SW 1271 (cell line): ENCODE measurements around the gene SERTAD2.

Experiments used
- DNase-seq, 2 experiments: peaks; one replicate each; lab custom pipeline; 2025; lab: John Stamatoyannopoulos, UW

SERTAD2 gene

GRCh38 chr2:64627860-64628841 is 25.6 kb downstream of the SERTAD2 start:
- no peak for DNase-seq

DNA sequence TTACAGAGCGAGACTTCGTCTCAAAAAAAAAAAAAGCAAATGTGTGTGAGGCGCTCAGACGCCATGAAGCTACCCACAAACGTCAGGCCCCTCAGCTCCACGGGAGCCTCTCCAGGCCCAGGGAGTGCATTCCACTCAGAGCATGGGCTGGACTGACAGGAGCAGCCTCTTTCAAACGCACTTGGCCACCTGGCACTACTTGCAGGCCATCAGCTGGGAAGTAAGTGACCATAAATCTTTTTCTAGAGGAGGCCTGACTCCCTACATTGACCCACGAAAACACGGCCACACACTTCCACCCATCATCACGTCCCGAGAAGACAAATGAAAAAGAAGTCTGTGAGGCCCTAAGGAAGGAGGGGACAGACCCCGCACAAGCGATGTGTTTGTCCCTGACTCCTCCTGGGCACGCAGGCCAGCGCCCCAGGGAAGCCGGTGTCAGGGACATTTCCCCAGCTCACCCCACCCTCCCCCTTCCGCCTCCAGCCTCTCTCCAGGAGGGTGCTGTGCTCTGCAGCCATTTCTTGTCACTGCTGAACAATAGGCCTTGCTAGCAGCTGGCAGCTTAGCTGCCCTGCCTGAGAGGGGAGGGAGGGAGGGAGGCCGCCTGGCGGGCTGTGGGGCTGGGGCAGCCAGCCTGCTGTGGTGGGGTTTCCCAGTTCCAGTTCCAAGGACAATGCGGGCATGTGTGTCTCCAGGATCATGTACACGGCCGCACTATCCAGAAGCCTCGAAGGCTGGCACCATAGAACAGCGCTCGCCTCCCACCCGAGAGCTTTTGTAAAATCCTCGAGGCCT is 26.6 kb downstream of the SERTAD2 start:
- no peak for DNase-seq

GRCh38 chr2:64626146-64626809 is 27.4 kb downstream of the SERTAD2 start:
- DNase-seq: no peak

GRCh38 chr2:64625299-64626145 is 28.2 kb downstream of the SERTAD2 start:
- DNase-seq: no peak

- no peak for DNase-seq
Measured at GRCh38 chr2:64624862-64625261, 28.9 kb downstream of the SERTAD2 start.

DNA sequence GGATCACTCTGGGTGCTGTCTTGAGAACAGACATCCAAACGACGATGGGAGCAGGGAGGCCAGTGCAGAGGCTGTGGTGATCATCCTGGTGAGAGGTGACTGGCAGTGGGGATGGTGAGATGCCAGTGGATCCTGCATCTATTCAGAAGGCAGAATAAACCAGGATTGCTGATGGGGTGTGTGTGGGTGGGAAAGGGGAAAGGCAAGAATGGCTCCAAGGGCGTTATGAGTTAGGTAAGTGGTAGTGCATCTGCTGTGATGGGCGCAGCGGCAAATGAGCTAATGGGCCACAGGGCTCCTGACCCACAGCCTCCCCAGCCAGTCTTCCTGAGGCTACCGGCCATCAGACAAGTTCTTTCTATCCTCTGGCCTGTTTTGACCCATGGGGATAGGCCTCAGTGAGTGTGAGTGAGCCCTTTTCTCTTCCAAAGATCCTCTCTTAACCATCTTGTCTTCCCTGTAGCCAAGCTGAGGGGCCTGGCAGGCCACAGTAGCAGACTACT is 29.6 kb downstream of the SERTAD2 start:
- DNase-seq: no peak

DNA sequence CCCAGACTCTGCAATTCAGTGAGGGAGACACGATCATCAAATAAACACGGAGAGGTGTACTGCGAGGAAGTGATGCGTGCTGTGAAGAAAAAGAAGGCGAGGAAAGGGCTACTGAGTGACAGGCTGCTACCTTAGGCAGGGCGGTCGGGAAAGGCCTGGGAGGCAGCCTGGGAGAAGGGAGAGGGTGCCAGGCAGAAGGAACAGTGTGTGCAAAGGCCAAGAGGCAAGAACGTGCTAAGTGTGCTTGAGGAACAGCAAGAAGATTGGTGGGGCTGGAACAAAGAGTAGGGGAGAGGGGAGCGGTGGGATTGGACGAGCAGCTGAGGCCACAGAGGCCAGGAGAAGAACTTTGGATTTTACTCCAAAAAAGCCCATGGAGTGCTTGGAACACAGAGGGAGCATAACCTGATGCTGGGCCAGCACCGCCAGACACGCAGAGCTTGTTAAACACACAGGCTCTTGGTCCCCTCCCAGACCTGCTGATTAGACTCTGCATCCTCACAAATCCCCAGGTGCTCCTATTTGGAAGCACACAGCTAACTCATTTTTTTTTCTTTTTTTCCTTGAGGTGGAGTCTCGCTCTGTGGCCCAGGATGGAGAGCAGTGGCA is 30.4 kb downstream of the SERTAD2 start:
- no peak for DNase-seq

GRCh38 chr2:64622443-64623241 is 31.1 kb downstream of the SERTAD2 start:
- DNase-seq: no peak

- no peak for DNase-seq
Measured at GRCh38 chr2:64620661-64621060, 33.1 kb downstream of the SERTAD2 start.

GRCh38 chr2:64617631-64618151 is 36.0 kb downstream of the SERTAD2 start:
- DNase-seq: no peak

DNA sequence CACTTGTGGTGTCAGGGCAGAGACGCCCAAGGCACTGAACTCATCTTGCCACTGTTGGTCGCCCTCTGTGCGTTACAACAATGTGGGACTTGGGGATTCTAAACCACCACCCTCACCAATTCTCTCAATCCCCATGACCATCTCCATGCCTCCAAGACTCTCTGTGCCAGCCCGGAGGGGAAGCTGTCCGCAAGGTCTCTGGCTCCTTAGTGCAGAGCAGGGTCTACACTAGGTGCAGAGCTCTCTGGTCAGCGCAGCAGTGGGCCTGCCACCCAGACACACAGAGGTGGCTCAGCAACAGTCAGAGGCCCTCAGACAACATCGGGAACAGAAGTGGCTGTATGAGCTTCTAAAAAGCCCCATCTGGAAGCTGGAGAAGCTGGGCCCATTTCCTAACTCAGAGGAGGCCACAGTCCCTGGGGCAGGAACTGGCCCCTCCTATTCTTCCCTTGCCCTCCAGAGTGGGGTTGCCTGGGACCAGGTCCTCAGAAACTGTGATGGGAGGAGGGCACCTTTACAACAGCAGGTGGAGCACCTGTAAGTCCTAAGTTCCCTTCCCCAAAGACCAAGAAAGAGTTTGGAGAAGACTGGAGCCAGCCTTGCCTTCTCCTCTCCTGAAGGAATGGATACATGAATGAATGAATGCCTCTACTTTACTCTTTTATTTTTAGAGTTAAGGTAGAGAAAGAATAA is 37.7 kb downstream of the SERTAD2 start:
- DNase-seq: no peak

DNA sequence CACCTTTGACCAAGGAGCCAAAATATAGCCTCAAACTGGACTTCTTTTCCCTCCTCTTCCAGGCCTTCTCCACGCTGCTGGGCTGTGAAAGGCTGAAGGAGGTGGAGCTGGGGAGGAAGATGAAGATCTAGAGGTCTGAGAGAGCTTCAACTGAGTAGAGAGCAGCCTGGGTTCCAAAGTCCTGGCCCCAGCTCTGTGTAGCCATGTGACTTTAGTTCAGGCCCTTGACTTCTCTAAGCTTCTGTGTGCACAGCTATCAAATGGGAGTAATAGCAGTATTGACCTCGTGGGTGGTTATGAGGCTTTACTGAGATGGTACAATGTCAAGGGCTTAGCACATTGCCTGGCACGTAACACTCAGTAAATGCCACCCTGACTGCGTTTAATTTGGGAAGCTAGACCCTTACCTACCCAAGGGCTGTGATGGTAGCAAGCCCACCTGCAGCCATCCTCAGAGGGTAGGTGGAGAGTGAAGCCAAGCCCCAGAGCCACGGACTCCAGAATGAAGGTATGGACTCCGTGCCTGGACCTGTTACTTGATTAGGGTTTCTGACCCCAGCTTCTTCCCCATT is 38.4 kb downstream of the SERTAD2 start:
- DNase-seq: no peak

GRCh38 chr2:64613276-64613675 is 40.4 kb downstream of the SERTAD2 start:
- DNase-seq: no peak

DNA sequence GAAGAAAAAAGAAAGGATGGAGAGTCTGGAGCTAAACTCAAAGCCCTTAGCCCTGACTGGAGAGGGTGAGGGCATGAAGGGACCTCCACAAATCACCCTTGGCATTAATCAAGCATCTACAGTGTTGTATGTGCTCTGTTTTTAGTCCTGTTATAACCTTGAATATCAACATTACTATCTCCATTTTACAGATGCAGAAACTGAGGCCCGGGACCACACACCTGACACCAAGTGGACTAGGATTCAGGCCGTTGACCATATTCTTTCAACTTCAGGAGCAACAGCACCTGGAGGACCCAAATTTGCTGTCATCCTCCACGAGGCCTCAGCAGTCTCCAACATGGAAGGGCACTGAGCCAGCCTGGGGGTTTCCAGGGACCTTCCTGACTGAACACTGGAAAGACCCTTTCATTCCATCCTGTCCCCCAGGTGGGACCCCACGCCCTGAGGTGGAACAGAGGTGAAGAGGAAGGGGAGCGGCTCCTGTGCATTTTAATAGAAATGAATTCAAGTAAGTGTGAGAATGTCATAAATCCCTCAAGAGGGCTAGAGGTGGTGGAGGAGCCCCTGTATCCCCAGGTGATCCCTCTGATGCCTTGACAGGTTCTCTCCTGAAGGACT is 41.0 kb downstream of the SERTAD2 start:
- no peak for DNase-seq

DNA sequence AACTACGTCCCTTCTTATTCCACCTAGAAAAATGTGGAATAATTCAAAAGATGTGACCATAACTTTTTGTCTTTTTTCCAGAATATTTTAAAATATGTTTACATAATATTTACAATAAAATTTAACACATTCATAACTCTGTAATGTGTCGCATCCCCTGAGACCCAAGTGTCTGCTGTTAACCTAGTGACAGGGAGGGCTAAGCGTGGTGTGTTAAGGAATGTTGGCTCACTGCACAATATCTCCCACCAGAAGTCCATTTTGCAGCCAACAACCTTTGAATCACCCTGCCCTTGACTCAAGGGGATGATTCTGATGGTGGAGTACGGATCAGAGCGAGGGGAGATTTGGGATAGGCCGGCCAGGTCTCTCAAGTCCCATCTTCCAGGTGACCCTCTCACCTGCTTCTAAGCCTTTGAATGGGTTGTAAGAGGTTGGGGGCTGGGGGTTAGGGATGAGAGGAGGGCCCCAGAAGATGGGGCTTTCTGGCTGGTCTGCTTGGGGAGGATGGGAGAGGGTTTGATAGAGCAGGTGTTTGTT is 43.3 kb downstream of the SERTAD2 start:
- no peak for DNase-seq

- DNase-seq: no peak
Measured at GRCh38 chr2:64609942-64610281, 43.8 kb downstream of the SERTAD2 start.

- no peak for DNase-seq
Measured at GRCh38 chr2:64609227-64609941, 44.3 kb downstream of the SERTAD2 start.

DNA sequence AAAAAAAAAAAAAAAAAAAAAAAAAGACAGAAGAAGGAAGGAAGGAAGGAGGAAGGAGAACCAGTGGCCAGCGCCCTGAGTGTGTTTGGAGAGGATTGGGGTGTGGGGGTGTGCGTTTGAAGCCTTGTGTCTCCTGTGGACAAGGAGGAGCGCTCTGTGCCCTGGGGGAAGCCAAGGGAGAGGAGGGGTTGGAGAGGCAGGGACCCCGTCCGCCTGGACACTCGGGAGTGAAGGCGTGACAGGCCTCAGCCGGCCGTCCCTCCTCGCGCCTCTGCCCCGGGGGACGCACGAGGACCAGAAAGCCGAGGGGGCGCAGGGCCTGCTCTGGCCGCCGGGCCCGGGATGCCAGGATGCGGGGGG is 44.9 kb downstream of the SERTAD2 start:
- no peak for DNase-seq
